ENCODE results near the gene SEMA3F.

GRCh38 chr3:50124800-50125178, 30.3 kb upstream of the SEMA3F start:
- TF ChIP-seq CTCF (IDR thresholded peaks at IDR 0.05; ENCODE audit: borderline replicate concordance, extremely low read depth, low read length, poor library complexity, severe bottlenecking) = no peak
- TF ChIP-seq EZH2 (IDR thresholded peaks at IDR 0.05; ENCODE audit: borderline replicate concordance, low read depth, low read length, severe bottlenecking) = no peak

Data from DND-41 (cell line).